Activated naive CD4-positive, alpha-beta T cell treated with anti-CD3 and anti-CD28 coated beads, Interleukin-2, amount 50 U/mL, for 16 hours (primary cell): Measurements from ENCODE around the gene MLLT1.

Experiments
- DNase-seq: peaks from one replicate; pipeline ENCODE4 v3.0.0-alpha.2; 2020

Gene MLLT1

DNA sequence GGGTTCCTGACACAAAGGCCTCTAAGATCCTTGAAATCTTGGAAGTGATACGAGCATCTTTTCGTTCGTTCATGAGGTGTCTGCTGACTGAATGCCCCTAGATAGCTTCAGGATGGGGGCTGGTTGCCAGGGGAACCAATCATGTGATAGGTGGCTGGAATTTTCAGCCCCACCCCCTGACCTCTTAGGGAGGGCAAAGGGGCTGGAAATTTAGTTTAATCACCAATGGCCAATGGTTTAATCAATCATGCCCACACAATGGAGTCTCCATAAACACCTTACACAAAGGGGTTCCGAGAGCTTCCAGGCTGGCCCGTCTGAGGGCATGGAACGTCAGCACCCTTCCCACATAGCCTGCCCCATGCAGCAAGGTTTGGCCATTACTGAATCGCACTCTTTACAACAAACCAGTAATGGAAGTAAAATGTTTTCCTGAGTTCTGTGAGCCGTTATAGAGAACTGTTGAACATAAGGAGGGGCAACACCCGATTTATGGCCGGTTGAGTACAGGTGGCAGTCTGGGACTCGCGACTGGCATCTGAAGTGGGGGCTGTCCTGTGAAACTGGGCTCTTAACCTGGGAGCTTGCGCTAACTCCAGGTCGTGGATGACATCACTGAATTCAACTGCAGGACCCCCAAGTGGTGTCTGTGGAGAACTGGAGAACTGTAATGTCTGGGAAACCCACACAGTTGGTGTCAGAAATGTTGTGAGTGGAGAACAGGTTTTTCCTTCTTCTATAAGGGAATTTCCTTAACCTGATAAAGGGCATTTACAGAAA, 25.6 kb downstream of the MLLT1 start:
- DNase-seq = no peak

DNA sequence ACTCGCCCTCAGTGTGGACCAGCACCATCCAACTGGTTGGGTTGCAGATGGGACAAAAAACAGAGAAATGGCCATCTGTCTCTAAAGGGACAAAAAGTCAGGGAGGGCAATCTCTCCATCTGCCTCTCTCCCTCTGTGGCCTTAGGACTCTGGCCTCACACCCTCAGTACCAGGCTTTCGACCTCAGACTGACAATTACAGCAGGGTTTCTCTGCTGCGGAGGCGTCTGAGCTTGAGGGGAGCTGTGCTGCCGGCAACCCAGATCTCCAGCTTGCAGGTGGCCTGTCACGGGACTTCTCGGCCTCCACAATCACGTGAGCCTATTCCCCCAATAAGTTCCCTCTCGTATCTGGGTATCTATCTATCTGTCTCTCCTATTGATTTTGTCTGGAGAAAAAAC, 27.7 kb downstream of the MLLT1 start:
- DNase-seq = no peak

DNA sequence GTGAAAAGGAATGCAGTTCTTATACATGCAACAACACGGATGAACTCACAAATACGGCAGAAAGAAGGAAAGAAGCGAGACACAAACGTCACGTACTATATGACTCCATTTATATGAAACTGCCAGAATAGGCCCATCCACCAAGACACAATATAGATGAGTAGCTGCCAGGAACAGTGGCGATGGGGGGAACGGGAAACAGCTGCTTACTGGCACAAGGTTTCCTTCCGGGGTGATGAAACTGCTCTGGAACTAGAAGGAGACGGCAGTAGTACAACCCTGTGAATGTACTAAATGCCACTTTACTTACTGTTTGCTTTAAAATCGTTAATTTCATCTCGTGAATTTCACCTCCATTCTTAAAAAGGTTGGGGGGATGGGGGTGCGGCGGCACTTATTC, 28.9 kb downstream of the MLLT1 start:
- no peak for DNase-seq

DNA sequence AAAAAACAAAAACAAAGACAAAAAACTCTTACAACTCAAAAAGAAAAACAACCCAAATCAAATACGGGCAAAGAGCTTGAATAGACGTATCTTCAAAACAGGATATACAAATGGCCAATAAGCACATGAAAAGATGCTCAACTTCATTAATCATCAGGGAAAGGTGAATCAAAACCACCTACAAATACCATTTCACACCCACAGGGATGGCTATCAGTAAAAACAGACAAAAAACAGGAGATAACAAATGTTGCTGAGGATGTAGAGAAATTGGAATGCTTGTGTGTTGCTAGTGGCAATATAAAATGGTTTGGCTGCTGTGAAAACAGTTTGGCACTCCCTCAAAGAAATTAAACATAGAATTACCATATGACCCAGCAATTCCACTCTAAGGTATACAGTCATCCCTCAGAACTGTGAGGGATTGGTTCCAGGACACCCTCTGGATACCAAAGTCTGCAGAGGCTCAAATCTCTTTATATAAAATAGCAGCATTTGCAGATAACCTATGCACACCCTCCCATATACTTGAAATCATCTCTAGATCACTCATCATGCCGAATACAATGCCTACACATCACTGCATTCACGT, 29.7 kb downstream of the MLLT1 start:
- DNase-seq = no peak

DNA sequence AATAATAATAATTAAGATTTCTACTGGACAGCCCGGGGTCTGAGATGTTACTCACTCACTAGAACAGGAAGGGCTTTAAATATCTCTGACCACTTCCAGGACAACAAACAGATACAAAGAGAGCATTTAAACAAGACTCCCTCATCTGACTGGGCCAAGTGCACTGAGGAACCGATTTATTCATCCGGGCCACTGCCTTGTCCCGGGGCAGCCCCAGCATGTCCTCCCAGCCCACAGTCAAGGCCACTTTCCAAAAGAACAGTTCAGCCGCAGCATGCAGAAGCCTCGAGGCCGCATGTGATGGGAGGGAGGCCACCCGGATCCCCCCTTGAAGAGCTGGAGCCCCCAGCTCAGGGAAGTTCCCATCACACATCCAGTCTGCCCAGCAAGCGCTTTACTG, 30.5 kb downstream of the MLLT1 start:
- DNase-seq = no peak

DNA sequence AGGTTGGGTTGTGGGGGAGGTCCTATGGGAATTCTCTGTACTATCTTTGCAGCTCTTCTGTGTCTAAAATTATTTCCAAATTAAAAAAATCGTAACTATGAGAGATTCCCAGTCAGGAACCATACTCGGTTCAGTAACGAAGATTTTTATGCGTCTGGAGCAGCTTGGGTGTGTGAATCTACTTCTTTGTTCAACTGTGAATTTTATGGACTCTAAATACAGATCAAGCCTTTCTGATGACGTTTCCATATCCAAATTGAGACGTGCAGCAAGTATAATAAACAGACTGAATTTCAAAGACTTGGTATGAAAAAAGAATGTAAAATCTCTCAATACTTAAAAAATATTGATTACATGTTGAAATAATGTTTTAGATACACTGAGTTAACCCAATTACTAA, 30.9 kb downstream of the MLLT1 start:
- no peak for DNase-seq

DNA sequence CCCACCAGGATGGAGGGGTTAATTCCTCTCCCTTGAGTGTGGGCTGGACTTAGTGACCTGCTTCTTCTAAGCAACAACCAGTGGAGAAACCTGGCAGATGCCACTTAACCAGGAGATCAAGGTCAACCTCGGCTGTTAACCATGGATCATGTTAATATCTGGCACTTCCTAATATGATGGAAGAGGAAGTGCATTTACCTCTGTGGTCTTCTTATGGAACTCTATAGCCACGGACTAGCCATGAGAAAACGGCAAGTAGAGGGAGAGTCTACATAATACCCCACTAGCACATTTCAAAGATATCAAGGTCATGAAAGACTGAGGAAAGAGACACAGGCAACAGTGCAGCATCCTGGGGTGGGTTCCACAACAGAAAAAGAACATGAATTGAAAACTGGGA, 31.4 kb downstream of the MLLT1 start:
- DNase-seq = no peak

DNA sequence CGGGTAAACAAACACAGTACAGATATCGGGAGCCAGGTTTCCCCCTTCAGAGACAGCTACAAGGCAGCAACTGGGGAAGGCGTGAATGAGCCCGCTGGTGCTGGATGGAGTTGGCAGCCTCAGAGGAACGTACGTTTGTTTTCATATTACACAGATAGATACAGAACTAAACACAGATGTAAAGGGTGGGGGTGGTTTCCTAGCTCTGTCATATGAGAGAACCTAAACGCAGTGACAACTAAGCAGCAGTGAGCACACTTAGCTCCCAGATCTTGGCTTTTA, 32.8 kb downstream of the MLLT1 start:
- DNase-seq = no peak

DNA sequence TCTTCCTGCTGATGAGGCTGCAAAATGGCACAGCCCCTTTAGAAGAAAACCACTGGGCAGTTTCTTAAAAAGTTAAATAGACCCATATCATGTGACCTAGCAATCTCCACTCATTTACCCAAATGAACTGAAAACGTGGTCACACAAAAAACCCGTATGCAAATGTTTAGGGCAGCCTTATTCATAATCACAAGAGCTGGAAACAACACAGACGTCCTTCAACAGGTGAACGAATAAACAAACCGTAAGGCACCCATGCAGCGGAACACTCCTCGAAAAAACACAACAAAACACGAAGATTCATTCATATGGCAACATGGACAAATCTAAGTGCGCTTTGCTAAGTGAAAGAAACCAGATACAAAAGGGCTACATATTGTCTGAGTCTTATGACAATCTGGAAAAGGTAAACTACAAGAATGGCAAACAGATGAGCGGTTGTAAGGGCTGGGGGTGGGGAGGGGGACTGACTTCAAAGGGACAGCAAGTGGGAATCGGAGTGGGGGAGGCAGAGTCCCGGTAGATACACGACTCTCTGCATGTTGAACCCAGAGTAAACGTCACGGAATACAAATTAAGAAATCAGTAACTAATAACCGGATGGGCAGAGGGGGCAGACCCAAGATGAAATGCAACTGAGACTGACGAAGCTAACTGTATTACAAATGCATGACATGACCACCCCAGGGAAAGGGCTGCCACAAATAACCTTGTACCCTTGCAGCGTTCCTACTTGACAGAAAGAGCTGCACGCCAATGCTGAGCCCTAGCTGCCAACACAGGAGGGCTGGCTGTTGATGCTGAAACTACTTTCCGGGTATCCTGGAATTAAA, 33.4 kb downstream of the MLLT1 start:
- no peak for DNase-seq

DNA sequence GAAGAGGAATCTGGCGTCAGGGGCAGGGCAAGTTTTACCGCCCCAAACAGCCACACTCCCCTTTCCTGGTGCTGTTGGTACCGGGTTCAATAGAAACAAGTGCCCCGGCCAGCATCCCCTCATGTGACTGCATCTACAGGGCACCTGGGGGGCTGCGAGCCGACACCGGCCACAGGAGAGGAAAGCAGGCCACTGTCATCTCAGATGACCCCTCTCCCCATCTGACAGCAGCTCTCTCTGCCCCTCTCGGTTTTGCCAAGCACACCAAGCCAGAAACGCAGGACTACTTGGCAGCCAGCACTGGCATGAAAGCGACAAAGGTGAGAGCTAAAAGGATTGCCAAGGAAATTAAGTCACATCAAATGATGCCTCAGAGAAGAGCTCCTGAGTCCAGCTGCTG, 37.1 kb downstream of the MLLT1 start:
- no peak for DNase-seq

DNA sequence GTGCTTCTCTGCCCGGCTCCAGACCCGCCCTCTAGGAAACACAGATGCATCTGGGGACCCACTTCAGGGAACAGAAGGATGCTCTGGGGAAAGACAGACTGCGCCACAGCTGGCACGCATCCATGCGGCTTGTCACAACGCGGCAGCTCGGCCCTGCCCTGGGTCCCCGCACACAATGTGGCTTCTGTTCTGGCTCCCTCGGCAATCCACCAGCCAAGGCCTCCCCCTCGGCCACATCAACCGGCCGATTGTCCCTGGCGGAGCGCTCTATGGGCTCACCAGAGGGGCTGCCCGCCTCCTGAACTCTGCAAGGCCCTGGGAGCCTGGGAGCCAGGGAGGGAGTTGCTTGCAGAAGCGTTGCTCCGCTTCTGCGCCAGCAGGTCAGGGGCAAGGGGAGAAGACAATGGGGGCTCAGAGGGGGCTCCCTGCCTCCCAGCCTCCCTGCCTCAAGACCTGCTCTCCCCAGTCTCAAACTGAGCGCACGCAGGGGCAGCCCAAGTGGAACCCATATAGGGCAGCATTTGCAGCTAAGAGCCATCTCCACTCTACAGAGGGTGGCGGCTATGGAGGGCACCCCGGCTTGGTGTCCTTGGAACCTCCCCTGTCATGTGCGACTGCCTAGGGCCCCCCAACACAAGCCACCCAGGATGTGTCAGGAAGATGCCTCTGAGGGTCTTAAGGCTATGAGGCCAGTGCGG, 37.9 kb downstream of the MLLT1 start:
- DNase-seq = no peak

DNA sequence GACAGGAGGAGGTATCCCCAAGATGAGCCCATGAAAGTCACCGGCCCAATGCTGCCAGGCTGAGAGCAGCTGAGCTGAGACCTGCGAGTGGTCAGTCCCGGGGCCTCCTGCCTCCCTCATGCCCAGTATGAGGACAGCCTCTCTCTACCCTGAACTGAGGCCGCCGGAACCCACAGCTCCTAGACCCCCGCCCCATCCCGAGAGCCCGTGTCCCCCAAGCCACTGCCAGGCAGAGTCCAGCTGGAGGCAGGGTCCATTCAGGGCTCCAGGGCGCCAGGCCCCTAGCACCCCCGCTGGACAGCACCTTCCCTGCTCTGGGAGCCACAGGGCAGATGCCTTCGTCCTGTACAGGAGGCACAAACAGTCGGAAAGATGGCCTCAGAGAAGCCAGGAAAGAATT, 38.7 kb downstream of the MLLT1 start:
- no peak for DNase-seq

DNA sequence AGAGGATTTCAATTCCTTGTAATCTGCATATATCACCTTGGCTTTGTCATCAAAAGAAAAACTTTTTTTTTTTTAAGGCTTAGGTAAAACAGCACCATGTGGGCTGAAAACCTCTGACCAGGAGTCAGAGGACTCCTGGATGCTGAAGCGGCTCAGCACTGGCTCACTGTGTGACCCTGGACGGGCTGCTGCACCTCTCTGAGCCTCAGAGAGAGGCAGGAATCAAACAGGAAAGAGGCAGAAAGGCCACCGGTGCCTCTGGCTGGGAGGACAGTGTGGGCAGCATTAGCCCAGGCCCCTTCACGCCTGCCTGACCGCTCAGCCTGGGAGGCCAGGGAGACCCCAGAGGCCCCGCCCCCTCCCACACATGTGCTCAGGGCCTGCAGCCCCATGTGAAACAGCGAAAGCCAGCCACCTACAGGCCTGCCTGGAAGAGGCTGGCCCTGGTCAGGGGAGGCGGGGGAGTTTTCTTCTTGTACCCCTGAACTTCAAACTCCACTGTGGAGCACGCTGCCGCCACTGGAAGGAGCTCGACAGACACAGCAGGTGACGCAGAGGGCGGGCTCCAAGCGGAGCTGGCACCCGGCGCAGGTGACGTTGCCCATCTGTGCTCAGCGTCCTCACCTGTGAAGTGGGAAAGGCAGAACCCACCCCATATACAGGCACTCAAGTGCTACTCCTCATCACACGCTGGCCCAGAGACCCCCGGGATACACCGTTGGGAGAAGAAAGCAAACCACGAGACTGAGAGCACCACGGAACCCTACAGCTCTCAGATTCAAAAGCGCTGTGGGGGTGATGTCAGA, 39.7 kb downstream of the MLLT1 start:
- no peak for DNase-seq

DNA sequence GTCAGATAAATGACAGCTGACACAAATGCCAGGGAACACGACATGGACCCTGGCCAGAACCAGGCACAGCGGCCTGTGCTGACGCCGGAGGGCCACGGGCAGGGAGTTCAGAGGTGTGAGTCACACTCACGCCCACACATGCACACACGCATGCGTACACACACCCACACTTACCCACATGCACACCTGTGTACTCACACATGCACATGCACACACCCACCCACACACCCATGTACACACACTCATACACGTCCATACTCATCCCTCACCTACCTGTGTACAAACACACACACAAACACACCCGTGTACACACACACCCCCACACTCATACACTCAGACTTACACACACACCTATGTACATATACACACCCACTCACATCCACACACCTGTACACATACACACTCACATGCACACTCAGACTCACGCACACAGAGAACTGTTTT, 40.4 kb downstream of the MLLT1 start:
- no peak for DNase-seq

DNA sequence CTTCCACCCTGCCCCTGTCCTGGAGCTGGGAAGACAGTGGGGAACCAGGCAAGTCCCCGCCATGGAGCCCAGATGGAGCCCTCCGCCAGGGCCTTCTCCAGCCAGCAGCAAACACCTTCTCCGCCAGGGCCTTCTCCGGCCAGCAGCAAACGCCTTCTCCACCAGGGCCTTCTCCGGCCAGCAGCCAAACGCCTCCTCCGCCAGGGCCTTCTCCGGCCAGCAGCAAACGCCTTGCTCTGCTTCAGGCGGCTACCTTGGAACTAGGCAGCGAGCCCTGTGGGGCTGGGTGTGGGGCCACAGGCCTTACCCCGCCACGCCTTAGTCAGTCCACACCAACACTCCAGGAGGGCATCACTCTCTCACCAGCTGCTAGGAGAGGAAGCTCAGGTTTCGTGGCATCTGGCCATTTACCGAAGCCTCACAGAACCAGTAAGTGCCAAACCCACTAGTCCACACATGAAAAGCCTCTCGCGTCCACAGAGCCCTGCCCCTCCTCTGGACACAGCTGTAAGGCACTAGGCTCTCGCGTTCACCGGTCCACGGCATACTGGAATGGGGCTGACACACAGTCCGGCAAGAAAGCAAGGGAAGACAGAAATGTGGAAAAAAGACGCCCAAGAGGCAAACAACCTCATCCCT, 41.0 kb downstream of the MLLT1 start:
- DNase-seq = no peak

DNA sequence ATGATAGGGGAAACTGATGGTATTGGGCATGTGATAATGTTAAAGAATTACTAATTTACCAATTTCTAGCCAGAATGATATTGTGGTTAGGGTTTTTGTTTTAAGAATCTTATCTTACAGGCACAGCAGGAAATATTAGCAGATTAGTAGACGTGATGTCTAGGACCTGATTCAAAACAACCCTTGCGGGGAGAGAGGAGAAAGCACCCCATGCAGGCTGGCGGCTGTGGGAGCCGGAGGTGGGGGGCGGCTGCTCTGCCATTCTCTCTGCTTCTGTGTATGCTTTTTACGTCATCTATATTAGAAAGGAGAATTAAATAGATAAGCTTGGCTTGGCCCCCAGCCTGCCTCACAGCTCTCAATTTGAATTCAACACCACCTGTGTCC, 41.5 kb downstream of the MLLT1 start:
- DNase-seq = no peak

DNA sequence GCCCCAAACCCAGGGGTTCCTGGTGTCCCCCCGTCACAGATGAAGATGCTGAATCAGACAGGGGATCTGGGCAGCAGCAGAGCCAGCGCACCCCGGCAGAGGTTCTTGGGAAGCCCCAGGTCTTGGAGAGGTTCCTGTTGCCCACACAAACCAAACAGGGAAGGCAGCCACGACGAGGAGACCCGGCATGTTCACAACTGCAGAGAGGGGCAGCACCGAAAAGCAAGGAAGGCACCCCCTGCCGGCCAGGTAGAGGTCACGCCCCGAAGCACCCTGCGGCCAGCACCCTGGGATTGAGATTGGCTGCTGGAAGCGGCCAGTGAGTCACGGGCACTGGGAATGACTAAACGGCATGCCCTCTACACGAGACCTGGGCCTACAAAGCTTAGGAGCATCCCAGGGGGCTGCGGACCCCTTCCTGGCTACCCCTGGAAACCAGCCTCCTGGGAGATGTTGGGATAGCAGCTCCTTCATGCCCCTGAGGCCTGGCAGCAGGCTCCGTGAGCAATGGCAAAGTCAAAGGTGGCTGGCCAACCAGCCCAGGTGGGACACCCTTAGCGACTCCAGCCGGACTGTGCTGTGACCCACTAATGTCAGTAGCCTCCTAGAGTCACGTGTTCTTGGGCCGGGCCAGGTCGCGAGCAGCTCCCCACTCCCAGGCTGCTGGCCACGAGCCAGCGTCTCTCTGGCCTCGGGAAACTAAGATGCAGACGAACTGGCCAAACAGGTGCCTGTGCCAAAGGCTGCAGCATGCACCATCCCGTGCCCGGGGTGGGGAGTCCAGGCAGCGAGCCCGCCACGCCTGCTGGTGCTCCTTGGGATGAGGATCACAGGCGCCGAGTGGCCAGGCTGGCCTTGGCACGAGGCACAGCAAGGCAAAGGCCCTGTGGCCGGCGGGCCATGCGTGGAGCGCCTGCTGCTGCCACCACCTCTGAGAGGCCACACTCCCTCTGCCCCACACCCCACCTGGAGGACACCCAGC, 43.2 kb downstream of the MLLT1 start:
- DNase-seq = no peak

DNA sequence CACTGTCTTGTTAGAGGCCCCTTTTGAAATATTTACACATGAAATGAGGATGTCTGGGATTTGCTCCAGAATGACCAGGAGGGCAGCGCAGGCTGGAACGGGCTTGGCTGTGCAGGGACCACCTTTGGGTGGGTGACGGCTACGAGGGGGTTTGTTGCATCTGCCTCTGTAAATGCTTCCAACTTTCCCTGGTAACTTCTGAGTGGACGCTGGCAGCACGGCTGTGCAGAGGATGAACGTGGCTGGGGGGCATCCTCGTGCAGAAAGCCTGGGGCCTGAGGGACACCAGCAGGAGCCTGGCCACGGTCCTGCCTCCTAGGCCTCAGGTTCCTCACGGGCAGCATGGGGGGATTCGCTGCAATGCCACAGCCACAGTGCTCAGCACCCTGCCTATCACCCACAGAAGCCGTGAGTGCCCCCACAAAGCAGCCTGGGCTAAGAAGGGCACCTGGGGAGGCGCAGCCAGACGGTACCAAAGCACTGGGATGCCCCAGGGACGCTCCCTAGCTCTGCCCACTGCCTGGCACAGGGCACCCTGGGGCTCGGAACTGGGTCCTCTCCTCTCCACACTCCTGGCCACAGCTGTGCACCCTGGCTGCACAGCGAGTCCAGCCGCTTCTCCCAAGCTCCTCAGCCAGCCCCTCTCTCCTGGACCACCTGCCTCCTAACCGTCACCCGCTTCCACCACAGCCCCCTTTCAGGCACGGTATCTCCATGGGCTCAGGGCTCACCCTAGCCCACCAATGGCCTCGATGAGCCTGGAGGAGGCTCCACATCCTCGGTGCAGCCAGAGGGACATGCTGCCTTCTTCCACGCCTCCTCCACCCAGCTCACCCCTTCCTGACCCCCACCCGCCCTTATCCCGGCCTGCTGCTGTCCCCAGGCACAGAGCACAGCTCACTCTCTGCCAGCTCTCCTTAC, 44.5 kb downstream of the MLLT1 start:
- DNase-seq = no peak

DNA sequence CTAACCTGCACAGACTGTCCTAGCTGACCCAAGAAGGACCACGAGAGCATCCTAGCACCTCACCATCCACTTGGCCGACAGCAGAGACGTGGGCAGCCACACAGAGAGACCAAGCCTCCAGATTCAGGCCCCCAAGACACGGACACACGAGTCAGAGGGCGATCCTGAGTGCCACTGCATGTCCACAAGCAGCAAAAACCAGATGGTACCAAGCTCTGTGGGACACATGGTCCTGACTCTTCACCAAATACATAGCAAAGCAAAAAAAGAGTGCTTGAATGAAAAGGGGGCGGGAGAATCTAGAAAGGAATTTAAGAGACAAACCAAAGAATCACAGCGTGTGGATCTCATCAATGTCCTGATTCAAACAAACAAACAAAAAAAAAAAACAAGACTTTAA, 45.2 kb downstream of the MLLT1 start:
- DNase-seq = no peak
